Measurements from ENCODE around the gene SUN5.

DNA sequence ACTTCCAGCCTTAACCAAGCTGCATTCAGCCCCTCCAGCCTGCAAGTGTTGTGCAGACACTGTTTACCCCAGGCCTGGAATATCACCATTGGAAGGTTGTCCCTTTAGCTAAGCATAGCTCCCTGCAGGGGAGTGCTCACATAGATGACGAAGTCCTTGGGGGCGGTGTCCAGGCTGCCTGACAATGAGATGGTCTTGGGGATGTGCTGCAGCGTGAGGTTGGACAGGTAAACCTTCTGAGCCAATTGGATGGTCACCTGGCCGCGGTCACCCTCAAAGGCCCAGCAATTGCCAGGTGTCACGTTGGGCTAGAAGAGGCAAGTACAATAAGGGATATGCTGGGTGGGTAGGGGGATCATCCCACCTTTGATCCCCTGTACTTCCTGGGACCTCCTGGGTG lies 18.6 kb downstream of the SUN5 start:
- TF ChIP-seq, protein P1, sequence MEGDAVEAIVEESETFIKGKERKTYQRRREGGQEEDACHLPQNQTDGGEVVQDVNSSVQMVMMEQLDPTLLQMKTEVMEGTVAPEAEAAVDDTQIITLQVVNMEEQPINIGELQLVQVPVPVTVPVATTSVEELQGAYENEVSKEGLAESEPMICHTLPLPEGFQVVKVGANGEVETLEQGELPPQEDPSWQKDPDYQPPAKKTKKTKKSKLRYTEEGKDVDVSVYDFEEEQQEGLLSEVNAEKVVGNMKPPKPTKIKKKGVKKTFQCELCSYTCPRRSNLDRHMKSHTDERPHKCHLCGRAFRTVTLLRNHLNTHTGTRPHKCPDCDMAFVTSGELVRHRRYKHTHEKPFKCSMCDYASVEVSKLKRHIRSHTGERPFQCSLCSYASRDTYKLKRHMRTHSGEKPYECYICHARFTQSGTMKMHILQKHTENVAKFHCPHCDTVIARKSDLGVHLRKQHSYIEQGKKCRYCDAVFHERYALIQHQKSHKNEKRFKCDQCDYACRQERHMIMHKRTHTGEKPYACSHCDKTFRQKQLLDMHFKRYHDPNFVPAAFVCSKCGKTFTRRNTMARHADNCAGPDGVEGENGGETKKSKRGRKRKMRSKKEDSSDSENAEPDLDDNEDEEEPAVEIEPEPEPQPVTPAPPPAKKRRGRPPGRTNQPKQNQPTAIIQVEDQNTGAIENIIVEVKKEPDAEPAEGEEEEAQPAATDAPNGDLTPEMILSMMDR (IDR thresholded peaks at IDR 0.05) = no peak
- TF ChIP-seq POLR2AphosphoS5 (IDR thresholded peaks at IDR 0.05; ENCODE audit: low read depth, low read length) (no peak), TCF7L2 (IDR thresholded peaks at IDR 0.05; ENCODE audit: low read depth, low read length) (no peak), SIN3A (IDR thresholded peaks at IDR 0.05; ENCODE audit: borderline replicate concordance, insufficient read depth, low read depth, low read length) (no peak)
- TF ChIP-seq, protein P2, sequence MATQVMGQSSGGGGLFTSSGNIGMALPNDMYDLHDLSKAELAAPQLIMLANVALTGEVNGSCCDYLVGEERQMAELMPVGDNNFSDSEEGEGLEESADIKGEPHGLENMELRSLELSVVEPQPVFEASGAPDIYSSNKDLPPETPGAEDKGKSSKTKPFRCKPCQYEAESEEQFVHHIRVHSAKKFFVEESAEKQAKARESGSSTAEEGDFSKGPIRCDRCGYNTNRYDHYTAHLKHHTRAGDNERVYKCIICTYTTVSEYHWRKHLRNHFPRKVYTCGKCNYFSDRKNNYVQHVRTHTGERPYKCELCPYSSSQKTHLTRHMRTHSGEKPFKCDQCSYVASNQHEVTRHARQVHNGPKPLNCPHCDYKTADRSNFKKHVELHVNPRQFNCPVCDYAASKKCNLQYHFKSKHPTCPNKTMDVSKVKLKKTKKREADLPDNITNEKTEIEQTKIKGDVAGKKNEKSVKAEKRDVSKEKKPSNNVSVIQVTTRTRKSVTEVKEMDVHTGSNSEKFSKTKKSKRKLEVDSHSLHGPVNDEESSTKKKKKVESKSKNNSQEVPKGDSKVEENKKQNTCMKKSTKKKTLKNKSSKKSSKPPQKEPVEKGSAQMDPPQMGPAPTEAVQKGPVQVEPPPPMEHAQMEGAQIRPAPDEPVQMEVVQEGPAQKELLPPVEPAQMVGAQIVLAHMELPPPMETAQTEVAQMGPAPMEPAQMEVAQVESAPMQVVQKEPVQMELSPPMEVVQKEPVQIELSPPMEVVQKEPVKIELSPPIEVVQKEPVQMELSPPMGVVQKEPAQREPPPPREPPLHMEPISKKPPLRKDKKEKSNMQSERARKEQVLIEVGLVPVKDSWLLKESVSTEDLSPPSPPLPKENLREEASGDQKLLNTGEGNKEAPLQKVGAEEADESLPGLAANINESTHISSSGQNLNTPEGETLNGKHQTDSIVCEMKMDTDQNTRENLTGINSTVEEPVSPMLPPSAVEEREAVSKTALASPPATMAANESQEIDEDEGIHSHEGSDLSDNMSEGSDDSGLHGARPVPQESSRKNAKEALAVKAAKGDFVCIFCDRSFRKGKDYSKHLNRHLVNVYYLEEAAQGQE (IDR thresholded peaks at IDR 0.05; ENCODE audit: insufficient read depth in 1 of 2, low read depth in 2 of 2, low read length in 1 of 2) = no peak

All from Panc1 (cell line).